Neuron (in vitro differentiated cells): Measurements from ENCODE around the gene PCNX2.
"Not testable (repeated sequence)": the region's sequence is repeated elsewhere in the genome, so short reads cannot be mapped to it uniquely, and the experiment has no call there.

Experiments
- H2AFZ ChIP-seq: one replicate; pipeline ENCODE4 v1.6.1; 2013; ENCODE audit warnings: low read depth, mild to moderate bottlenecking, inconsistent platforms, low read length, moderate library complexity
- H3K27me3 ChIP-seq: one replicate; pipeline ENCODE4 v1.6.1; 2013; ENCODE audit warnings: low read length; ENCODE audit not compliant: insufficient read depth
- H3K36me3 ChIP-seq: one replicate; pipeline ENCODE4 v1.6.1; 2013; ENCODE audit warnings: low read length; ENCODE audit not compliant: insufficient read depth
- H3K4me1 ChIP-seq: one replicate; pipeline ENCODE4 v1.6.1; 2013; ENCODE audit warnings: low read length; ENCODE audit not compliant: insufficient read depth
- H3K4me3 ChIP-seq: 2 replicates; pipeline ENCODE4 v1.5.1; 2013; ENCODE audit warnings: mild to moderate bottlenecking, low read length, moderate library complexity
- H3K9me3 ChIP-seq: one replicate; pipeline ENCODE4 v1.6.1; 2013; ENCODE audit warnings: low read length

The PCNX2 gene

GRCh38 chr1:233179638-233180037 is 115.9 kb downstream of the PCNX2 start:
- H3K4me1 ChIP-seq, H3K27me3 ChIP-seq, H3K4me3 ChIP-seq, H3K9me3 ChIP-seq, H2AFZ ChIP-seq: not testable (repeated sequence)
- peaks cover 11% of the 10 kb centered on the region for H3K36me3 ChIP-seq

GRCh38 chr1:233172201-233172600 is 123.3 kb downstream of the PCNX2 start:
- peaks cover 10% of the 10 kb centered on the region for H3K36me3 ChIP-seq

GRCh38 chr1:233170741-233171140 is 124.8 kb downstream of the PCNX2 start:
- peaks cover 7% of the 10 kb centered on the region for H3K9me3 ChIP-seq

More at GRCh38 chr1:233172201-233172600, 123.3 kb downstream of the PCNX2 start:
- Histone ChIP-seq H2AFZ (no peak overlapping the region), H3K4me3 (no peak overlapping the region), H3K9me3 (peaks cover 7% of the 10 kb centered on the region), H3K4me1 (no peaks in the 10 kb centered on the region), H3K27me3 (no peaks in the 10 kb centered on the region)

GRCh38 chr1:233168384-233168783 is 127.1 kb downstream of the PCNX2 start:
- Histone ChIP-seq H3K27me3 (no peaks in the 10 kb centered on the region), H3K4me3 (no peak overlapping the region), H2AFZ (no peak overlapping the region), H3K36me3 (peaks cover 4% of the 10 kb centered on the region), H3K9me3 (peaks cover 9% of the 10 kb centered on the region), H3K4me1 (no peaks in the 10 kb centered on the region)

More at GRCh38 chr1:233170741-233171140, 124.8 kb downstream of the PCNX2 start:
- no peaks in the 10 kb centered on the region for H3K4me1 ChIP-seq
- no peaks in the 10 kb centered on the region for H3K27me3 ChIP-seq
- no peak overlapping the region for H2AFZ ChIP-seq
- H3K4me3 ChIP-seq = no peak overlapping the region
- peaks cover 4% of the 10 kb centered on the region for H3K36me3 ChIP-seq

- Histone ChIP-seq H3K9me3 (peaks cover 6% of the 10 kb centered on the region), H3K27me3 (no peaks in the 10 kb centered on the region), H3K36me3 (no peaks in the 10 kb centered on the region), H3K4me1 (no peaks in the 10 kb centered on the region), H3K4me3 (no peak overlapping the region), H2AFZ (no peak overlapping the region)
Measured at GRCh38 chr1:233166896-233167295, 128.6 kb downstream of the PCNX2 start.

GRCh38 chr1:233163696-233164095 is 131.8 kb downstream of the PCNX2 start:
- Histone ChIP-seq H3K4me3 (no peak overlapping the region), H2AFZ (no peak overlapping the region)

GRCh38 chr1:233158322-233158721 is 137.2 kb downstream of the PCNX2 start:
- no peaks in the 10 kb centered on the region for H3K4me1 ChIP-seq
- H3K4me3 ChIP-seq = no peak overlapping the region
- H2AFZ ChIP-seq = no peak overlapping the region
- no peaks in the 10 kb centered on the region for H3K27me3 ChIP-seq
- peaks cover 5% of the 10 kb centered on the region for H3K36me3 ChIP-seq
- H3K9me3 ChIP-seq = no peaks in the 10 kb centered on the region

More at GRCh38 chr1:233163696-233164095, 131.8 kb downstream of the PCNX2 start:
- no peaks in the 10 kb centered on the region for H3K4me1 ChIP-seq
- H3K9me3 ChIP-seq = peaks cover 2% of the 10 kb centered on the region
- H3K27me3 ChIP-seq = no peaks in the 10 kb centered on the region
- peaks cover 5% of the 10 kb centered on the region for H3K36me3 ChIP-seq

GRCh38 chr1:233157245-233157644 is 138.3 kb downstream of the PCNX2 start:
- H3K36me3 ChIP-seq = peaks cover 5% of the 10 kb centered on the region
- no peaks in the 10 kb centered on the region for H3K9me3 ChIP-seq

GRCh38 chr1:233151861-233152260 is 143.7 kb downstream of the PCNX2 start:
- no peaks in the 10 kb centered on the region for H3K27me3 ChIP-seq
- no peak overlapping the region for H3K4me3 ChIP-seq
- H3K36me3 ChIP-seq = peaks cover 2% of the 10 kb centered on the region
- no peaks in the 10 kb centered on the region for H3K9me3 ChIP-seq
- H2AFZ ChIP-seq = no peak overlapping the region
- no peaks in the 10 kb centered on the region for H3K4me1 ChIP-seq

More at GRCh38 chr1:233157245-233157644, 138.3 kb downstream of the PCNX2 start:
- Histone ChIP-seq H3K27me3 (no peaks in the 10 kb centered on the region), H3K4me3 (no peak overlapping the region), H3K4me1 (no peaks in the 10 kb centered on the region), H2AFZ (no peak overlapping the region)

GRCh38 chr1:233144434-233144833 is 151.1 kb downstream of the PCNX2 start:
- Histone ChIP-seq H3K9me3 (no peaks in the 10 kb centered on the region), H2AFZ (no peak overlapping the region), H3K27me3 (no peaks in the 10 kb centered on the region), H3K4me1 (no peaks in the 10 kb centered on the region), H3K36me3 (no peaks in the 10 kb centered on the region), H3K4me3 (no peak overlapping the region)

- no peak overlapping the region for H2AFZ ChIP-seq
Measured at GRCh38 chr1:233143241-233143640, 152.3 kb downstream of the PCNX2 start.

GRCh38 chr1:233140974-233141373 is 154.6 kb downstream of the PCNX2 start:
- H3K36me3 ChIP-seq = no peaks in the 10 kb centered on the region
- H3K4me1 ChIP-seq = no peaks in the 10 kb centered on the region
- no peaks in the 10 kb centered on the region for H3K27me3 ChIP-seq
- H3K4me3 ChIP-seq = no peak overlapping the region
- no peaks in the 10 kb centered on the region for H3K9me3 ChIP-seq
- H2AFZ ChIP-seq = no peak overlapping the region

More at GRCh38 chr1:233143241-233143640, 152.3 kb downstream of the PCNX2 start:
- Histone ChIP-seq H3K4me3 (no peak overlapping the region), H3K27me3 (no peaks in the 10 kb centered on the region), H3K9me3 (no peaks in the 10 kb centered on the region), H3K36me3 (no peaks in the 10 kb centered on the region), H3K4me1 (no peaks in the 10 kb centered on the region)

GRCh38 chr1:233140499-233140898 is 155.0 kb downstream of the PCNX2 start:
- Histone ChIP-seq H3K9me3 (no peaks in the 10 kb centered on the region), H3K4me1 (peaks cover 3% of the 10 kb centered on the region), H3K27me3 (no peaks in the 10 kb centered on the region), H2AFZ (no peak overlapping the region), H3K4me3 (no peak overlapping the region), H3K36me3 (no peaks in the 10 kb centered on the region)
